GM12874 (cell line): ENCODE measurements around the gene ACAP1.
A peak's percentile ranks its signal among the peaks of the same experiment; 100 is the strongest.

Experiments used
- TF ChIP-seq, protein P1 (sequence below): IDR thresholded peaks from 2 replicates; pipeline ENCODE4 v1.5.1; 2011; ENCODE audit warnings: low read depth, mild to moderate bottlenecking, control low read depth, low read length, moderate library complexity; ENCODE audit not compliant: insufficient read depth

The ACAP1 gene

DNA sequence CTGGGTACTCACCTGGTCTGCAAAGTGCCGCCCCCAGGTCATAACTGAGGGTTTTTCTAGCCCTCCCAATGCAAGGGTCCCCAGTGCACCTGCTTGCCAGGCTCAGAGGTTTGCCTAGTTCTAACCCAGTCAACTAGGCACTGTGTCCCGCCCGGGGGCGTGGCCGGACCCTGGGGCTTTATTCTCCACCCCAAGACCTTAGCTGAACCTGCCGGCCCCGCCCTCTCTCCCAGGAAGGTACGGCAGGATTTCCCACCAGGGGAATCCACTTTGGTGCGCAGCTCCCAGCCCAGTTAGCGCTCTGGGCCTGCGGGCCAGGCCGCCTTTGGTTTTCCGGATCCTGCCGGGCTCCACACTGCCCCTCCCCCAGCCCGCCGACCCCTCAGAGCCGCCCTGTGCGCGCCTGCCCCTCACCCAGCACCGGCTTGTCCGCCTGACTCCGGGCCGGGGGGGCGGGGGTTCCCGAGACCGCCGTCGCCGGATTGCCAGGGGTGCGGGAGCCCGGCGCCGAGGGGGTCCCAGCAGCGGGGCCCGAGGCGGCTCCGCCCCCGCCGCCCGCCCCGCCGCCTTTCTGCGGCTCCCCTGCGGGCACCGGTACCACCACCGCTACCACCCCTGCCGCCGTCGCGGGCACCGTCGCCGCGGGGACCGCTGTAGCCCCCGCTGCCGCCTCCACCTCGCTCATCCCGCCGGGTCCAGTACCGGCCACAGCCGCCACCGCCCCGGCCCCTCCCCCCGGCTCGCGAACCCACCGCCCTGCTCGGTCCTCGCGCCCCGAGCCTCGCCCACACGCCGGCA, 42.3 kb upstream of the ACAP1 start:
- TF ChIP-seq, protein P1, sequence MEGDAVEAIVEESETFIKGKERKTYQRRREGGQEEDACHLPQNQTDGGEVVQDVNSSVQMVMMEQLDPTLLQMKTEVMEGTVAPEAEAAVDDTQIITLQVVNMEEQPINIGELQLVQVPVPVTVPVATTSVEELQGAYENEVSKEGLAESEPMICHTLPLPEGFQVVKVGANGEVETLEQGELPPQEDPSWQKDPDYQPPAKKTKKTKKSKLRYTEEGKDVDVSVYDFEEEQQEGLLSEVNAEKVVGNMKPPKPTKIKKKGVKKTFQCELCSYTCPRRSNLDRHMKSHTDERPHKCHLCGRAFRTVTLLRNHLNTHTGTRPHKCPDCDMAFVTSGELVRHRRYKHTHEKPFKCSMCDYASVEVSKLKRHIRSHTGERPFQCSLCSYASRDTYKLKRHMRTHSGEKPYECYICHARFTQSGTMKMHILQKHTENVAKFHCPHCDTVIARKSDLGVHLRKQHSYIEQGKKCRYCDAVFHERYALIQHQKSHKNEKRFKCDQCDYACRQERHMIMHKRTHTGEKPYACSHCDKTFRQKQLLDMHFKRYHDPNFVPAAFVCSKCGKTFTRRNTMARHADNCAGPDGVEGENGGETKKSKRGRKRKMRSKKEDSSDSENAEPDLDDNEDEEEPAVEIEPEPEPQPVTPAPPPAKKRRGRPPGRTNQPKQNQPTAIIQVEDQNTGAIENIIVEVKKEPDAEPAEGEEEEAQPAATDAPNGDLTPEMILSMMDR: no peak

DNA sequence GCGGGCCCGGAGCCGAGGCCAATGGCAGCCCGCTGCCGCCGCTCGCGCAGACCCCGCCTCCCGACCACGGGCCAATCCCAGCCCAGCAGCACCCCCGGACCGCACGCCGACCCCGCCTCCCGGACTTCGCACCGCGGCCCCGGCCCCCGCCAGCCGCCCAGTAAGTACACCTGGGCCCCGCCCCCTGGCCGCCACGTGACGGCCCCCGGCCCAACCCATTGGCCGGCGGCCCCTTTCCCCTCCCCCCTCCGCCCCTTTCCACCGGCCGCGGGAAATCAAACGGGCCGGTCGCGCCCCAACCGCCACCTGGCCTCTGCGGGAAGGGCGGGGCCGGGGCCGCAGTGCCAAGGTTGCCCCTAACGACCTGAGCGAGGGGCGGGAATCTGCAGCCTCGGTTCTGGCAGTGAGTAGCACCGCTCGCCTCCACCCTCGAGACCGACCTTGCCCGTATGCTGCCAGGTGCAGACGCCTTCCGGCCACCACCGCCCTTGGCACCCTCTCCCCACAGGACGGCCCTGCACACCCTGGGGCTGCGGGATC, 41.6 kb upstream of the ACAP1 start, which contains the start of gene YBX2:
TSS of gene YBX2 (minus strand) at position 26 of the 540 bp plus-strand sequence. CDS start 139 bp downstream, outside the sequence.
- TF ChIP-seq, protein P1: no peak

DNA sequence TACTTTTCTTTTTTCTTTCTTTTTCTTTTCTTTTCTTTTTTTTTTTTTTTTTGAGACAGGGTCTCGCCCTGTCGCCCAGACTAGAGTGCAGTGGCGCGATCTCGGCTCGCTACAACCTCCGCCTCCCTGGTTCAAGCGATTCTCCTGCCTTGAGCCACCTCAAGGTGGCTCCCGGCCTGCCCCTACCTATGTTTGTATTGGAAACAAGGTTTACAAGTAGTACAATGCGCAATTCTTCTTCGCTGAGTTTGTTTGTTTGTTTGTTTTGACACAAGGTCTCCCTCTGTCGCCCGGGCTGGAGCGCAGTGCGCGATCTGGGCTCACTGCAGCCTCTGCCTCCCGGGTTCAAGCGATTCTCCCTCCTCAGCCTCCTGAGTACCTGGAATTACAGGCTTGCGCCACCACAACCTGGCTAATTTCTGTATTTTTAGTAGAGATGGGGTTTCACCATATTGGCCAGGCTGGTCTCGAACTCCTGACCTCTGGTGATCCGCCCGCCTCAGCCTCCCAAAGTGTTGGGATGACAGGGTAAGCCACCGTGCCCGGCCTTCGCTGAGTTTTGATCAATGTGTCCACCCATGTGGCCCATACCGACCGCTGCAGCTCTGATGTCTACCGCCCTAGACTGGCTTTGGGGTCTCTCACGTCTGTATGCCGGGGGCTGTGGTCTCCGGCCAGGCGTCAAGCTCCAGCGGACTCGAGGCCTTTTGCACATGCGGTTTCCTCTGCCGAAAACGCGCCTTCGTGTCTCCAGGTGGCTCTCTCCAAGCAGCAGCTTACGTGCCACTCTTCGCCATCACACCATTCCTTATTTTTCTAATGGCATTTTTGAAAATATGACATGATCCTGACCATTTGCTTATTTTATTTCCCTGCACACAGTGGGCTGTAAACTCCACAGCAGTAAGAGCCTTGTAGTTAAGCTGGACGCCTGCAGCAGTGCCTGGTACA, 40.8 kb upstream of the ACAP1 start:
- TF ChIP-seq, protein P1: no peak

DNA sequence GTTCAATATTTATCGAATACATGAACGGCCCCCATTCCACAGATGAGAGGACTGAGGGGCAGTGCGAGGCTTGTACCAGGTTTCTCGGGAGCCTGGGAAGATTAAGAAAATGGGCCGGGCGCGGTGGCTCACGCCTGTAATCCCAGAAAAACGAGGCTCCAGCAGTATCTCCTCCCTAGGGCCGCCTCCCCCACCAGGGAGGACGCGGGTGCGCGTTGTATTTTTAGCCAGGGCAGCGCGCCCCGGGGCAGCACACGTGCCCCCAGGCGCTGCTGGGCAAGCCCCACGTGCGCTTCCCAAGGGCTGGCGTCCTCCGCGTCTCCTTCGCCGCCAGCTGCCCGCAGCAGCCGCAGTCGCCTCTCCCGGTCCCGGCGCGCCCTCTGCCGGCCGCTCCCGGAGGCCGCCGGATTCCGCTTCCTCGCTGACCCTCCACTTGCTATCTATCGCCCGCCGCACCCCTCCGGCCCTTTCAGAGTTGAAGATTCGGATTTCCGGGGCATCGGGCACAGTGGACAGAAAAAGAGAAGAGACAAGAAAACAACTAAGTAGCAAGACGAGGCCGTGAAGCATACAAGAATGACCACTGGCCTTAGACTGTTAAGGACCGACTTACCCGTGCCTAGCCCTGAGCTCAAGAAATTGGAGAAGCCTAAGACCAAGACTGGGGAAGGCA, 40.0 kb upstream of the ACAP1 start:
- TF ChIP-seq, protein P1: peak; percentile 95

DNA sequence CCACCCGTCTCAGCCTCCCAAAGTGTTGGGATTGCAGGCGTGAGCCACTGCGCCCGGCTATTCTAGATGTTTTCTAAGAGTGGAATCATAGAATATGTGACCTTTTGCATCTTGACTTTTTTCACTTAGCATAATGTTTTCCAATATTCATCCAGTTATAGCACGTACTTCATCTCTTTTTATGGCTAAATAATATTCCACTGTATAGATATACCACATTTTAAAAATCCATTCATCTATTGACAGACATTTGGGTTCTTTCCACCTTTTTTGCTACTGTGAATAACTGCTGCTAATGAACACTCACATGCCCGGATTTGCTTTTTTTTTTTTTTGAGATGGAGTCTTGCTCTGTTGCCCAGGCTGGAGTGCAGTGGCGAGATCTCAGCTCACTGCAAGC, 32.1 kb upstream of the ACAP1 start:
- TF ChIP-seq, protein P1: no peak

DNA sequence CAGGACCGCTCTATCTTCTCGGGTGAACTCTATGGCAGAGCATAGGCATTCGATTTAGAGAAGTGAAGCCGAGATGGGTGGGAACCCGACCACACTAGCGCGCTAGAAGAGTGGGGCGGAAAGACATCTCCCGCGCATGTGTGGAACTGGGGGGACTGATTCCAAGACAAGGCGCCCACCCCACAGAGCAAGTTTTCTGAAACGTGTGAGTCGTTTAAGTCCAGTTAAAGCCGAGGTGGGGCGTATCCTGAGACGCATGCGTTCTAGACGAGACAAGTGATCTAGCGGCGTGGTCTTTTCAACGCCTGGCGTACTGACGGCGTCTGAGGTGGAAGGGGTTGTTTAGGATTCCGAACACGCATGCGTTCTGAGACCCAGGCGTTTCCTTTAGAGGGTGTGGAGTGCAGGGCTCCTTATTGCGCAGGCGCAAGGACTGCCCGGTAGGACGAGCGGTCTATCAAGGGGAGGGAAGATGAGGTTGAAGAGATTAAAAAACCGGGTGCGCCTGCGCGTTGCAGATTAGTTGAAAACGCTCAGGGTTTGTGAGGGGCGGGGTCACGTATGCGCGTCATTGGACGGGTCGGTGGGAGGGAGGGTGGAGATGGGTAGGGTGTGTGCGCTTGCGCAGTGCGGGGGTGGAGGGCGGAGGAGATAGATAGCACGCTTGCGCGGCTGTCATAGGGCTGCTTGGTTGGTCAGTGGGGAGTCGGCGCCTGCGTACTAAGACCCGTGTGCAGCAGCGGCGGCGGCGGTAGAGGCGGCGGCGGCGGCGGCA, 29.2 kb upstream of the ACAP1 start, which contains the start of gene EIF5A:
TSS of gene EIF5A (plus strand) at position 718 of the 775 bp plus-strand sequence. CDS start 2,008 bp downstream, outside the sequence.
- TF ChIP-seq, protein P1: no peak
